ENCODE data around the gene SRXN1. TPM values are rescaled to one million over a fixed set of nuclear protein-coding genes. Genes with fewer than 3 reads are reported as not detected.

Gene SRXN1
- total RNA-seq, 6 donors from 2014 or later: 10.5 to 58.2 (median 32.7) TPM

DNA sequence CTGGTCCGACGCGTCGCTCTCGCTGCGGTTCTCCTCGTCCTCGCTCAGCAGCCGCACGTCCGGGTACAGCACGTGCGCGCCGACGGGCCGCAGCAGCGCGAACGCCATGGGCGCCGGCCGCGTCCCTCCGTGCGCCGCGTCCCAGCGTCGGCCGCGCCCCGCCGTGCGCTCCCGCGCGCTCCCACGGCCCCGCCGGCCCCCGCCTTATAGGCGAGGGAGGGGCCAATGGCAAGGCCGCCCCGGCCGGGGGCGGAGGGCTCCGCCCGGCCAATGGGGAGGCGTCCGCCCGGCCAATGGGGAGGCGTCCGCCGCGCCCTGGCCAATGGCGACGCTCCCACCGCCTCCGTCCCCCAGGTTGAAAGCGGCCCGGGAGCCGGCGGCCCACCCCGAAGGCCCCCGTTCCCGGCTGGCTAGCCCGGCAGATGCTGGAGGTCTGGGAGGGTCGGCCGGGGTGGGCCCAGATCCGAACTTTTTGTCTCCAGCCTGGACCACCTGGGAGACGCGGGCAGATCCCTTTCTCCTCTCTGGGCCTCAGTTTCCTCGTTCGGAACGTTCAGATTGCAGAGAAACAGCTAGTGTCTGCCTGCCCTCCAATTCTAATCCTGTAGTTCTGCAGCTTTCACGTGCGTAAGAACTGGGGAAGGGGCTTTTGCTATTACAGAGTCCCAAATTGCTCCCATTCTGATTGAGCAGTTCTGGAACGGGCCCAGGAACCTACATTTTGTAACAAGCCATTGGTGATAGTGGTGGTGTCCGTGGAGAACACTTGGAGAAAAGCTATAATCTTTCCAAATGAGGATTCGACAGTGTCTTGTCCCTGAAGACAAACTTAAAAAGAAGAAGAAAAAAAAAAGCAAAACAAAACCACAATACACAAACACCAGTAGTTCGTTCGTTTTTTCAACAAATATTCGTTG, 42.6 kb downstream of the SRXN1 start, which contains the start of gene TCF15:
TCF15 (minus strand) TSS at position 180 of the 917 bp plus-strand sequence; CDS start at position 108, 72 bp downstream.
- TF ChIP-seq POLR2AphosphoS5 (IDR thresholded peaks at IDR 0.05) (no peak), EP300 (IDR thresholded peaks at IDR 0.05) (no peak)
- TF ChIP-seq, protein P1, sequence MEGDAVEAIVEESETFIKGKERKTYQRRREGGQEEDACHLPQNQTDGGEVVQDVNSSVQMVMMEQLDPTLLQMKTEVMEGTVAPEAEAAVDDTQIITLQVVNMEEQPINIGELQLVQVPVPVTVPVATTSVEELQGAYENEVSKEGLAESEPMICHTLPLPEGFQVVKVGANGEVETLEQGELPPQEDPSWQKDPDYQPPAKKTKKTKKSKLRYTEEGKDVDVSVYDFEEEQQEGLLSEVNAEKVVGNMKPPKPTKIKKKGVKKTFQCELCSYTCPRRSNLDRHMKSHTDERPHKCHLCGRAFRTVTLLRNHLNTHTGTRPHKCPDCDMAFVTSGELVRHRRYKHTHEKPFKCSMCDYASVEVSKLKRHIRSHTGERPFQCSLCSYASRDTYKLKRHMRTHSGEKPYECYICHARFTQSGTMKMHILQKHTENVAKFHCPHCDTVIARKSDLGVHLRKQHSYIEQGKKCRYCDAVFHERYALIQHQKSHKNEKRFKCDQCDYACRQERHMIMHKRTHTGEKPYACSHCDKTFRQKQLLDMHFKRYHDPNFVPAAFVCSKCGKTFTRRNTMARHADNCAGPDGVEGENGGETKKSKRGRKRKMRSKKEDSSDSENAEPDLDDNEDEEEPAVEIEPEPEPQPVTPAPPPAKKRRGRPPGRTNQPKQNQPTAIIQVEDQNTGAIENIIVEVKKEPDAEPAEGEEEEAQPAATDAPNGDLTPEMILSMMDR (IDR thresholded peaks at IDR 0.05): no peak
- peaks cover 0 to 22% (median 7%) of the 10 kb centered on the region in 4 donors for H3K27me3 ChIP-seq
- 19 to 25% methylated on average over 11 to 24 of the region's 84 CpGs for WGBS, 2 donors
- H3K27ac ChIP-seq: peak within 1 kb of the TSS in 2 of 4 donors; percentile 46 to 59
- H3K4me1 ChIP-seq: peaks cover 4 to 29% (median 10%) of the 10 kb centered on the region in 4 donors
- DNase-seq (peak in 1 of 2 donors; percentile 82), ATAC-seq (ENCODE audit: low FRiP score in 2 of 2) (peak in 1 of 2 donors; percentile 64)
- H3K9me3 ChIP-seq: no peaks in the 10 kb centered on the region
- no peaks in the 10 kb centered on the region for H3K36me3 ChIP-seq
- peak within 1 kb of the TSS in 3 of 4 donors; percentile 35 to 43 (median 36) for H3K4me3 ChIP-seq

DNA sequence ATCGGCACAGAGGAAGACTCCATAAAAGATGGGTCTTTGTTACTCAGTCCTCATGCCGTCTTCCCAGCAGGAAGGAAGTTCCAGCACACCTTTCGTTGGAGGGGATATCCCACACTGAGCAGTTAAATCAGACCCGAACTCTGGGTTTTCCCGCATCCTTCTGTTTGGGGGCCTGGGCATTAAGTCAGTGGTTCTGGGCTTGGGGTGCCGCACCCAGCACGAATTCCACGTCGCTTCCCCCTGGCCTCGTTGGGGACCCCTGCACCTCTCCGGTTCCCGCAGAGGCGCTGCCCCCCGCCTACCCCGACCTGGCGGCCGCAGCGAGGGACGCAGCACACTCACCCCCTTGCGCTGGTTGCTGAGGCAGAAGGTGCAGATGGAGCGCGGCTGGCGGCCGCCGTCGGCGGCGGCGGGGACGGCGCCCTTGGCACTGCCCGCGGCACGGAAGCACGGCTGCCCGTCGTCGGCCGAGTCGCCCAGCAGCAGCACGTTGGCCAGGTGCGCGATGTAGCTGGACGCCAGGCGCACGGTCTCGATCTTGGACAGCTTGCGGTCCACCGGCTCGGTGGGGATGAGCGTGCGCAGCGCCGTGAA, 43.5 kb downstream of the SRXN1 start:
- H3K27me3 ChIP-seq: peaks cover 0 to 22% (median 7%) of the 10 kb centered on the region in 4 donors
- H3K4me3 ChIP-seq: peak overlapping the region in 3 of 4 donors; percentile 35 to 43 (median 36)
- H3K4me1 ChIP-seq: peaks cover 4 to 29% (median 10%) of the 10 kb centered on the region in 4 donors
- DNase-seq (peak in 1 of 2 donors; percentile 78), ATAC-seq (ENCODE audit: low FRiP score in 2 of 2) (no peak)
- 18 to 25% methylated on average over 5 to 20 of the region's 54 CpGs for WGBS, 2 donors
- H3K27ac ChIP-seq: no peak overlapping the region
- TF ChIP-seq, protein P1 (IDR thresholded peaks at IDR 0.05): no peak
- TF ChIP-seq POLR2A (IDR thresholded peaks at IDR 0.05): no peak
- TF ChIP-seq EP300 (IDR thresholded peaks at IDR 0.05): no peak
- TF ChIP-seq POLR2AphosphoS5 (IDR thresholded peaks at IDR 0.05): no peak
- H3K9me3 ChIP-seq: no peaks in the 10 kb centered on the region
- H3K36me3 ChIP-seq: no peaks in the 10 kb centered on the region

- WGBS, 2 donors: 57 to 71% methylated on average over 2 to 8 of the region's 8 CpGs
- no peak for DNase-seq
- H3K27ac ChIP-seq: no peak overlapping the region
- no peaks in the 10 kb centered on the region for H3K36me3 ChIP-seq
- ATAC-seq (ENCODE audit: low FRiP score in 2 of 2): no peak
- H3K9me3 ChIP-seq: no peaks in the 10 kb centered on the region
- H3K4me3 ChIP-seq: no peak overlapping the region
- TF ChIP-seq, protein P1 (IDR thresholded peaks at IDR 0.05): no peak
- TF ChIP-seq EP300 (IDR thresholded peaks at IDR 0.05) (no peak), POLR2A (IDR thresholded peaks at IDR 0.05) (no peak), POLR2AphosphoS5 (IDR thresholded peaks at IDR 0.05) (no peak)
- H3K27me3 ChIP-seq: peaks cover 0 to 22% (median 7%) of the 10 kb centered on the region in 4 donors
- peaks cover 4 to 29% (median 10%) of the 10 kb centered on the region in 4 donors for H3K4me1 ChIP-seq
These were observed 44.0 kb downstream of the SRXN1 start for GRCh38 chr20:608970-609369.

GRCh38 chr20:607476-607875, 45.5 kb downstream of the SRXN1 start:
- Histone ChIP-seq H3K27ac (no peak overlapping the region), H3K27me3 (peaks cover 0 to 22% (median 7%) of the 10 kb centered on the region in 4 donors), H3K4me3 (no peak overlapping the region), H3K4me1 (peaks cover 4 to 29% (median 11%) of the 10 kb centered on the region in 4 donors), H3K36me3 (no peaks in the 10 kb centered on the region), H3K9me3 (no peaks in the 10 kb centered on the region)
- ATAC-seq (ENCODE audit: low FRiP score in 2 of 2) (peak in 1 of 2 donors; percentile 11), DNase-seq (no peak)
- TF ChIP-seq, protein P1 (IDR thresholded peaks at IDR 0.05): no peak
- no peak for TF ChIP-seq POLR2AphosphoS5 (IDR thresholded peaks at IDR 0.05)
- TF ChIP-seq POLR2A (IDR thresholded peaks at IDR 0.05): no peak
- TF ChIP-seq EP300 (IDR thresholded peaks at IDR 0.05): no peak
- 82 to 88% methylated on average over 4 to 6 of the region's 6 CpGs for WGBS, 2 donors
